ENCODE data around the gene PLEKHA6. TPM values are rescaled to one million over a fixed set of nuclear protein-coding genes. Genes with fewer than 3 reads are reported as not detected.

The PLEKHA6 gene
- total and polyA plus RNA-seq, 2 experiments from 2014 or later = 2.8 to 6.2 TPM

DNA sequence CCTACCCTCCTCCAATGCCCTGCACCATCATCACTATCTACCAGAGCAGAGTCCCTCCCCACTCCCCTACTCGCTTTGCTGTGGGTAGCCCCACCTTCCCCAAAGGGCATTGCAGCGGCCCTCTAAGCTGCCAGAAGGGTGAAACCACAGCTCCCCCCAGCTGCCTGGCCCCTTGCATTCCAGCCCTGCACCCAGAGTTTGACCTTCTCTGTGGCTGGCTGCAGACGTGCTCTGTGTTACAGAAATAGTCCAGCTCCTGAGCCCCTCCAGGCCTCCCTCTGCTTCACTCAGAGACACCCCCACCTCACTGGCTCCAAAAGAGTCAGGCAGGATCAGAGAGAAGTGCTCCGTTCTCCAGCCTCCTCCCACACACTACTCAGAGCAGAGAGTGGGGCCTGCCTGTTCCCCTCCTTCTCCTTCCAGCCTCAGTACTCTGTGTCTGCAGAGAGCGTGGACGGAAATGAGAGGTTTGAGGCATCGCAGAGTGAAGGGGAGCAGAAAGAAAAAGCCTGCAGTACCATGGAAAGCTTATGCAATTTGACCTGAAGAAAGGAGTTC is 63.2 kb downstream of the PLEKHA6 start:
- H3K4me3 ChIP-seq = no peak overlapping the region
- DNase-seq (ENCODE audit: low spot score) (peak; percentile 55), ATAC-seq (peak; percentile 91)
- H3F3A ChIP-seq (replicated peaks; ENCODE audit: low read depth) = no peaks in the 10 kb centered on the region
- H3K27ac ChIP-seq (ENCODE audit: low read depth) = no peak overlapping the region
- no peak for TF ChIP-seq STAT1 (IDR thresholded peaks at IDR 0.05; ENCODE audit: unreplicated experiment)
- no peak for TF ChIP-seq EZH2phosphoT487 (IDR thresholded peaks at IDR 0.05; ENCODE audit: unreplicated experiment)
- peak in 1 of 2 experiments; percentile 53; a peak in 2 of 4 replicates for TF ChIP-seq CTCF (conservative IDR thresholded peaks at IDR 0.05; ENCODE audit: low read depth in 2 of 2)
- H3K27me3 Mint-ChIP-seq (ENCODE audit: insufficient read depth, low read depth, poor library complexity) = peaks cover 7% of the 10 kb centered on the region
- no peaks in the 10 kb centered on the region for H3K36me3 ChIP-seq (ENCODE audit: insufficient read depth)
- no peaks in the 10 kb centered on the region for H3K27me3 ChIP-seq (ENCODE audit: insufficient read depth)
- H3K4me2 ChIP-seq = no peak overlapping the region
- no peak overlapping the region for H3K4me3 Mint-ChIP-seq
- H3K36me3 Mint-ChIP-seq (ENCODE audit: low read depth) = peaks cover 12% of the 10 kb centered on the region
- no peak overlapping the region for H3K27ac Mint-ChIP-seq
- no peaks in the 10 kb centered on the region for H4K20me1 ChIP-seq (replicated peaks; ENCODE audit: insufficient read depth)
- H2AFZ ChIP-seq = no peak overlapping the region; the same call in 1 of the 2 replicates
- no peaks in the 10 kb centered on the region for H3K79me2 ChIP-seq (replicated peaks; ENCODE audit: insufficient read depth)
- H3K9me3 Mint-ChIP-seq = no peaks in the 10 kb centered on the region
- peaks cover 34% of the 10 kb centered on the region for H3K4me1 Mint-ChIP-seq
- peaks cover 12% of the 10 kb centered on the region; the same call in 1 of the 2 replicates for H3K4me1 ChIP-seq (ENCODE audit: insufficient read depth)
- H3K9me2 ChIP-seq (ENCODE audit: insufficient read depth) = peaks cover 14% of the 10 kb centered on the region

DNA sequence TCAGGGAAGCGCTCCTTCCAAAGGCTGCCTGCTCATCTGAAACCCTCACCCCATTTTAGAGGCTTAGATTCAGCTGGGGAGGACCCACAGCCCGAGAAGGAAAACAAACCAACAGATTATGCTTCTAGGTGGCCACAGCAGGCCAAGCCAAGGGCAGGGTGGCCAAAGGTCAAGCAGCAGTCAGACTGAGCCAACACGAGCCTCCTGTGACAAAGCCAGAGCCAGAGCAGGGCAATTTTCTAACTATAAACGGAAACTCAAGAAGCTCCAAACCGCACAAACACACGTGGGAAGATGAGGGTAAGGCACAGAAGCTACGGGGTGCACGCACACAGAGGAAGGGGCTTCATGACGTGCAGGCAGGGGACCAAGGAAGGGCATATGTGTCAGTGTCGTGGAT is 64.1 kb downstream of the PLEKHA6 start:
- Histone ChIP-seq H3K27me3 (ENCODE audit: insufficient read depth) (no peaks in the 10 kb centered on the region), H3K9me2 (ENCODE audit: insufficient read depth) (peaks cover 12% of the 10 kb centered on the region; the same call in 1 of the 2 replicates), H3K36me3 (ENCODE audit: insufficient read depth) (no peaks in the 10 kb centered on the region), H3F3A (replicated peaks; ENCODE audit: low read depth) (no peaks in the 10 kb centered on the region), H2AFZ (no peak overlapping the region), H3K79me2 (replicated peaks; ENCODE audit: insufficient read depth) (no peaks in the 10 kb centered on the region), H4K20me1 (replicated peaks; ENCODE audit: insufficient read depth) (no peaks in the 10 kb centered on the region), H3K27ac (ENCODE audit: low read depth) (no peak overlapping the region), H3K4me2 (no peak overlapping the region), H3K4me3 (no peak overlapping the region), H3K4me1 (ENCODE audit: insufficient read depth) (peaks cover 12% of the 10 kb centered on the region; the same call in 1 of the 2 replicates)
- H3K36me3 Mint-ChIP-seq (ENCODE audit: low read depth) = peaks cover 8% of the 10 kb centered on the region
- no peaks in the 10 kb centered on the region for H3K9me3 Mint-ChIP-seq
- H3K27ac Mint-ChIP-seq = no peak overlapping the region; the same call in 1 of the 2 replicates
- ATAC-seq = no peak
- H3K4me3 Mint-ChIP-seq = no peak overlapping the region
- H3K4me1 Mint-ChIP-seq = peaks cover 31% of the 10 kb centered on the region
- no peak for DNase-seq (ENCODE audit: low spot score)
- H3K27me3 Mint-ChIP-seq (ENCODE audit: insufficient read depth, low read depth, poor library complexity) = peaks cover 7% of the 10 kb centered on the region
- TF ChIP-seq POLR2AphosphoS5 (IDR thresholded peaks at IDR 0.05; ENCODE audit: low read depth) = no peak
- TF ChIP-seq REST (IDR thresholded peaks at IDR 0.05; ENCODE audit: unreplicated experiment) = no peak
- no peak for TF ChIP-seq STAT1 (IDR thresholded peaks at IDR 0.05; ENCODE audit: unreplicated experiment)
- no peak for TF ChIP-seq JUNB (IDR thresholded peaks at IDR 0.05; ENCODE audit: unreplicated experiment)
- TF ChIP-seq ZNF114 (CRISPR knock-in tag; IDR thresholded peaks at IDR 0.05) = no peak
- TF ChIP-seq EZH2 (IDR thresholded peaks at IDR 0.05; ENCODE audit: low read depth, unreplicated experiment) = no peak
- no peak for TF ChIP-seq EZH2phosphoT487 (IDR thresholded peaks at IDR 0.05; ENCODE audit: unreplicated experiment)
- TF ChIP-seq CREB1 (CRISPR knock-in tag; IDR thresholded peaks at IDR 0.05; ENCODE audit: low read depth) = no peak
- TF ChIP-seq CTCF (conservative IDR thresholded peaks at IDR 0.05; ENCODE audit: low read depth in 2 of 2) = no peak
- no peak for TF ChIP-seq ZNF331 (CRISPR knock-in tag; IDR thresholded peaks at IDR 0.05; ENCODE audit: low read depth)

Data from GM23338 (cell line).